Measurements from ENCODE around the gene SCARF2.
"Not testable (repeated sequence)": the region's sequence is repeated elsewhere in the genome, so short reads cannot be mapped to it uniquely, and the experiment has no call there.

Gene SCARF2, protein sequence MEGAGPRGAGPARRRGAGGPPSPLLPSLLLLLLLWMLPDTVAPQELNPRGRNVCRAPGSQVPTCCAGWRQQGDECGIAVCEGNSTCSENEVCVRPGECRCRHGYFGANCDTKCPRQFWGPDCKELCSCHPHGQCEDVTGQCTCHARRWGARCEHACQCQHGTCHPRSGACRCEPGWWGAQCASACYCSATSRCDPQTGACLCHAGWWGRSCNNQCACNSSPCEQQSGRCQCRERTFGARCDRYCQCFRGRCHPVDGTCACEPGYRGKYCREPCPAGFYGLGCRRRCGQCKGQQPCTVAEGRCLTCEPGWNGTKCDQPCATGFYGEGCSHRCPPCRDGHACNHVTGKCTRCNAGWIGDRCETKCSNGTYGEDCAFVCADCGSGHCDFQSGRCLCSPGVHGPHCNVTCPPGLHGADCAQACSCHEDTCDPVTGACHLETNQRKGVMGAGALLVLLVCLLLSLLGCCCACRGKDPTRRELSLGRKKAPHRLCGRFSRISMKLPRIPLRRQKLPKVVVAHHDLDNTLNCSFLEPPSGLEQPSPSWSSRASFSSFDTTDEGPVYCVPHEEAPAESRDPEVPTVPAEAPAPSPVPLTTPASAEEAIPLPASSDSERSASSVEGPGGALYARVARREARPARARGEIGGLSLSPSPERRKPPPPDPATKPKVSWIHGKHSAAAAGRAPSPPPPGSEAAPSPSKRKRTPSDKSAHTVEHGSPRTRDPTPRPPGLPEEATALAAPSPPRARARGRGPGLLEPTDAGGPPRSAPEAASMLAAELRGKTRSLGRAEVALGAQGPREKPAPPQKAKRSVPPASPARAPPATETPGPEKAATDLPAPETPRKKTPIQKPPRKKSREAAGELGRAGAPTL

DNA sequence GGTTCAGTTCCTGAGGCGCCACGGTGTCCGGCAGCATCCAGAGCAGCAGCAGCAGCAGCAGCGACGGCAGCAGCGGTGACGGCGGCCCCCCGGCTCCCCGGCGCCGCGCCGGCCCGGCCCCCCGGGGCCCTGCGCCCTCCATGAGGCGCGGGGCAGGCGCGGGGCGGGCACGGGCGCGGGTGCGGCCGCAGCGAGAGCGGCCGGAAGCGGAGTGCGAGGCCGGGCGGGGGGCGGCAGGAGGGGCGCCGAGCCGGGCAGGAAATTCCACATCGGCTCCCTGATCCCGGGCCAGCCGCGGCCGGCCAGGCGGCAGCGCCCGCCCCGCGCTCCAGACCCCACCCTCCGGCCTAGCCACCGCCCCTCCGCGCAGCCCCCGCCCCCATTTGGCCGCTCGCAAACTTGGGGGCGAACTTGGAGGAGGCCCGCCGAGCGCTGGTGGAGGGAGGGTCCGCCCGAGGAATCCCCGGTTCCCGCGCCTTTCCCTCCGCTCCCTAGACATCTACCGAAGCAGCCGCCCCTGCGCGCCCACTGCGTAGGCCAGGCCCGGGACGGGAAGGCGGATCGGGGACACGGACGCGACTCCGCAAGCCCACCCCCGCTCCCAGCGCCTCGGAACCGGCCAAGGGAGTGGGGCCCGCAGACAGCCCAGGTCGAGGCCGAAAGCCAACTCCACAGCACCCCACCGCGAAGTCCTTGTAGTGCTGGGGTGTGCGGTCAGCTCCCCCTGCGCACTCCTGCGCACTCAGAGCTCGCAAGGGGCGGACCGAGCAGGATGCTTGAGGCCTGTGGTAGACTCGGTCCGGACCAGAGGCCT, at the start of gene SCARF2:
TSS of gene SCARF2 (minus strand) at position 213 of the 814 bp plus-strand sequence. CDS start at position 142, 71 bp downstream.
- peak within 1 kb of the TSS; percentile 60 for H3K4me3 ChIP-seq (ENCODE audit: low read depth, low read length)

- no peak overlapping the region for H3K4me3 ChIP-seq (ENCODE audit: low read depth, low read length)
Observed at GRCh38 chr22:20486229-20486628, 48.6 kb upstream of the SCARF2 start.

- no peak overlapping the region for H3K4me3 ChIP-seq (ENCODE audit: low read depth, low read length)
Observed at GRCh38 chr22:20484948-20485683, 47.5 kb upstream of the SCARF2 start.

DNA sequence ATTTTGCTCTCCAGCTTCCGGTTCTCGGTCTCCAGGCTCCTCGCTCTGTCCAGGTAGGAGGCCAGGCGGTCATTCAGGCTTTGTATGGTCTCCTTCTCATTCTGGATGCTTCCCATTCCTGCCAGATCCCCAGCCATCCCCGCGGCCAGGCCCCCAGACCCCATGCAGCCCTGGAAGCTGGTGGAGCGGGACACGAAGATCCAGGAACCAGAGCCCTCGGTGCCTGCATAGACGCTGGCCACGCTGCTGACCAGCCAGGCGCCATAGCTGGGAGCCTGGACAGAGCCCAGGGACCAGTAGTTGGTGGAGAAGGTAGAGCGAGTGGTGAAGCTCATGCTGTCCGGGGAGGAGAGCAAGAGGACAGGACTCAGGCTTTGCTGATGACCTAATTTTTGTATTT, 46.1 kb upstream of the SCARF2 start:
- no peak overlapping the region for H3K4me3 ChIP-seq (ENCODE audit: low read depth, low read length)

DNA sequence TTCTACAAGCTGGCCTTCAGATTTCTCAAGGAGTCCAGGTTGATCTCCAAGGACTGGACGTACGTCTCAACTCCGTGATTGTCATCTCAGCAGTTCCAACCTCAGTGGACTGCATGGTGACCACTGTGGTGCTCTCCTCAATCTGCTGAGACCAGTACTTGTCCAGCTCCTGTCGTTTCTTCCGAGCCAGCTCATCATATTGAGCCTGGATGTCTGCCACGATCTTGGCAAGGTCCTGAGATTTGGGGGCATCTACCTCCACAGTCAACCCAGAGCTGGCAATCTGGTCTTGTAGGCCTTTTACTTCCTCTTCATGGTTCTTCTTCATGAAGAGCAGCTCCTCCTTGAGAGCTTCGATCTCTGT, 45.5 kb upstream of the SCARF2 start:
- not testable (repeated sequence) for H3K4me3 ChIP-seq (ENCODE audit: low read depth, low read length)

DNA sequence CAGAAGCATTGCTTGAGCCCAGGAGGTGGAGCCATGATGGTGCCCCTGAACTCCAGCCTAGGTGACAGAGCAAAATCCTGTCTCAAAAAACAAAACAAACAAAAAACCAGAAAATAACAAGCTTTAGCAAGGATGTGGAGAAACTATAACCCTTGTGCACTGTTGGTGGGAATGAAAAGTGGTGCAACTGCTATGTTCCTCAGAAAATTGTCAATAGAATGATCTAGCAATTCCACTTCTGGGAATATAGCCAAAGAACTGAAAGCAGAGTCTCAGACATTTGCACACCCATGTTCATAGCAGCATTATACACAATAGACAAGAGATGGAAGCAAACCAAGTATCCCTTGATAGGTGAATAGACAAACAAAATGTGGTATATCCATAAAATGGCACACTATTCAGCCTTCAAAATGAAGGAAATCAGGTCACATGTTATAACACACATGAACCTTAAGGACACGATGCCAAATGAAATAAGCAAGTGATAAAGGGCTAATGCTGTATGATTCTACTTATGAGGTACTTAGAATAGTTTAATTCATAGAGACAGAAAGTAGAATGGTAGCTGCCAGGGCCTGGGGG, 42.1 kb upstream of the SCARF2 start:
- no peak overlapping the region for H3K4me3 ChIP-seq (ENCODE audit: low read depth, low read length)

- H3K4me3 ChIP-seq (ENCODE audit: low read depth, low read length): not testable (repeated sequence)
Observed at GRCh38 chr22:20478059-20478458, 40.4 kb upstream of the SCARF2 start.

- H3K4me3 ChIP-seq (ENCODE audit: low read depth, low read length): not testable (repeated sequence)
Observed at GRCh38 chr22:20475569-20475968, 37.9 kb upstream of the SCARF2 start.

DNA sequence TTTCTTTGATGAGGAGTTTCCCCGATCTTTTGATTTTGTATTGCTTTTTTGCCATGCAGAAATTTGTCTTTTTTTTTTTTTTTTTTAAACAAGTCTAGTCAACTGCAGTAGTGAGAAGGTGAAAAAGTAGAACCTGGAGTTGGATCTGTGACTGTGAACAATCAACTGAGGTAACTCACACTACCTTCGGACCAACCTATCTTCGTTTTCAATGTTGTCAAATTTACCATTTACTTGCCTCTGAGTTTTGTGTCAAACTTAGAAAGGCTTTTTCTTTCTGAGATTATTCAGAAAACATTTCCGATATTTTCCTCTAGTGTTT, 37.5 kb upstream of the SCARF2 start:
- no peak overlapping the region for H3K4me3 ChIP-seq (ENCODE audit: low read depth, low read length)

DNA sequence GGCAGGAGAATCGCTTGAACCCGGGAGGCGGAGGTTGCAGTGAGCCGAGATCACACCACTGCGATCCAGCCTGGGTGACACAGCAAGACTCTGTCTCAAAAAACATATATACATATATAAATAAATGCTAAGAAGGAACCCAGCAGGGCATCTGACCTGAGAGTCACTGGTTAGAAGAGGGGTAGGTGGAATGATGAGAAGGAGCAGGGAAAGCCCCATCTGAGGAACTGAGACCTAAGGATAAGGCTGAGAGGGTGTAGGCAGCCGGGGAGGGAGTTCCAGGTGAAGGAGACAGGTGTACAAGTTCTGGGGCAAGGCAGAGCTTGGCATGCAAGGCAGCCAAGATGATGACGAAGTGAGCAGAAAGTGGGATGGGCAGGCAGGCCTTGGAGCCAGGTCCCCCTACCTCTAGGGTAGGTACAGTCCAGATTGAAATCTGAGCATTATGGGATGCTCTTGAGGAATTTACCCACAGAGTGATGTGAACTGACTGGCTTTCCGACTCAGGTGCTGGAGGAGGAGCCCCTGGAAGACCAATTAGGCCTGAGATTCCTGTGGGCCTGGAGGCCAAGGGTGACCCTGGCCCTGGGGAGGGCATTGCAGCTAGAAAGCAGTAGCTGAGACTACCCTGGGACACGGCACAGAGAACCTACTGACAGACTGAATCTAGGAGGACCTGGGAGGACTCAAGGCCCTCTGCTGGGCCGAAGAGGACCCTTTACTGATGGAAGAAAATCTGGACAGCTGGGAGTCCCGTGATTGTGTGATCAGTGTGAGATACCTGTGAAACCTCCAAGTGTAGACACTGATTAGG, 35.2 kb upstream of the SCARF2 start:
- no peak overlapping the region for H3K4me3 ChIP-seq (ENCODE audit: low read depth, low read length)

DNA sequence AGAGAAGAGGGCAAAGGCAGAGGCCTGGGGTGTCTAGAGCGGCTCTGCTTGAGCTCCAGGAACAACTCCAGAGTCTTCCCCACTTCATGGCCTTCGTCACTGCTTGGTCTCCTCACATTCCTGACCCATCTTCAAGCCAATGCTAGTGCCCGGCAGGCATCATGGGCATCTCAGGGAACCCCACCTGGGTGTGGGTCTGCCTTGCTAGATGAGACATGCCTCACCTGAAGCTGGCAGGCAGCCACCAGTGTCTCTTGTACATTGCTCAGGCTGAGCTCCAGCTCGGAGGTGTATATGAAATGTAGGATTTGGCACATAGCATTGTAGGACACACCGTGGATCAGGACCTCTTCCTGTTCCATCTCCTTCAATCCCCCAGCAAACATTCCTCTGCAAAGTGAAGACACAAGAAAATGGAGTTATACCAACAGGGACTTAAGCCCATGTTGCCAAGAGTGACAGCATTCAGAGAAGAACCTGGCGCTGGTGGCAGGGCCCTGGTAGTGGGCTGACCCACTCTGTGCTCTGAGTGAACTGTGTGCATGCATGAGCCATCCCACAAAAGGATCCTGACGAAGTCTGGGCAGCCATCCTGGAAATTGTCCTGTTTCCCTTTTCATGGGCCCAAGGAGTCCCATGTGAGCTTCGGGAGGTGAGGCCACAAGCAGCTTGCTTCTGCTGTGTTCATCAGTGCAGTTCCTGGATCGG, 33.7 kb upstream of the SCARF2 start:
- no peak overlapping the region for H3K4me3 ChIP-seq (ENCODE audit: low read depth, low read length)

DNA sequence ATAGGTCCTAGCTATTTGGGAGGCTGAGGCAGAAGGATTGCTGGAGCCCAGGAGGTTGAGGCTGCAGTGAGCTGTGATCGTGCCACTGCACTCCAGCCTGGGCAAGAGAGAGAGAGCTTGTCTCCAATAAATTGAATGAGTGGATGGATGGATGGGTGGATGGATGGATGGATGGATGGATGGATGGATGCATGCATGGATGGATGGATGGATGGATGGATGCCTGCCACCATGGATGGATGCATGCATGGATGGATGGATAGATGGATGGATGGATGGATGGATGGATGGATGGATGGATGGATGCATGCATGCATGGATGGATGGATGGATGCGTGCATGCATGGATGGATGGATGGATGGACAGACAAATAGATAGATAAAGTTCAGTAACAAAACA, 32.9 kb upstream of the SCARF2 start:
- H3K4me3 ChIP-seq (ENCODE audit: low read depth, low read length): not testable (repeated sequence)

DNA sequence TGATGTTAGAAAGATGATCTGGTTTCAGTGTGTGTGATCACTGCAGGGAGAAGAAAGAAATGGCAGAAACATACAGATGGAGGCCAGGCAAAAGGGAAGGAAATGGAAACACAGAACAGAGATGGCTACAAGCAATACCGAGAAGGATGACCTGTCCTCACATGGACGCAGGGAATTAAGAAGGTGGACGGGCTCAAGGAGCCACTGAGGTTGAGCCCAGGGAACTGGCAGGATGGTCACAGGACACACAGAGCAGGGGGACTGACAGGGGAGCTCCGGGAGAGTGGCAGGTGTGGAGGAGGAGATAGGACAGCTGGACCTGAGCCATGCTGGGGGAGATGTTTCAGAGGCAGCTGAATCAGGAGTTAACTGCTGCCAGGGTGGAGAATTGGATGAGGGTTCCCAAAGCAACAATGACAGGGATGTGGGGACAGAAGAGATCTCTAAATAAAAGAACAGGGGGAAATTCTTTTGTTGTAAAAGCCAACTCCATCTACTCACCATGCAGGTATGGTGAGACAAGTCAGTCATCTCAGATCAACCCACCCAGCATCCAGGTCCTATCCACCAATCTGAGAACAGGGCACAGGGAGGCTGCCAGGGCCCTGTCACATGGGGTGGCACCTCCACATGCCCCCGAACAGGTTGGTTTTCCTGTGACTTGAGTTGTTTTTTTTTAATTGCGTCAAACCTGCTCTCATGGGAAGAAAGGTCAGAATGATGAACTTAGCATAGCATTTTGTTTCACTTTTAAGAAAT, 31.7 kb upstream of the SCARF2 start:
- no peak overlapping the region for H3K4me3 ChIP-seq (ENCODE audit: low read depth, low read length)

- H3K4me3 ChIP-seq (ENCODE audit: low read depth, low read length): no peak overlapping the region
Observed at GRCh38 chr22:20466659-20467379, 29.2 kb upstream of the SCARF2 start.

DNA sequence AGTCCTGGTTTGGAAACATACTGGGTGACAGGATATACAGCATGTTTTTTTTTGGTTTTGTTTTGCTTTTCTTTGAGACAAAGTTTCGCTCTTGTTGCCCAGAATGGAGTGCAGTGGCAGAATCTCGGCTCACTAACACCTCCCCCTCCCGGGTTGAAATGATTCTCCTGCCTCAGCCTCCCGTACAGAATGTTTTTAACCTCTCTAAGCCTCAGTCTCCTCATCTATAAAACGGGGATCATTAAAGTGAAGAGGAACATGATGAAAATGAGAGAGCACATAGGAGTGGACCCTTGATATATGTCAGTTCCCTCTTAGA, 28.1 kb upstream of the SCARF2 start:
- H3K4me3 ChIP-seq (ENCODE audit: low read depth, low read length): no peak overlapping the region

DNA sequence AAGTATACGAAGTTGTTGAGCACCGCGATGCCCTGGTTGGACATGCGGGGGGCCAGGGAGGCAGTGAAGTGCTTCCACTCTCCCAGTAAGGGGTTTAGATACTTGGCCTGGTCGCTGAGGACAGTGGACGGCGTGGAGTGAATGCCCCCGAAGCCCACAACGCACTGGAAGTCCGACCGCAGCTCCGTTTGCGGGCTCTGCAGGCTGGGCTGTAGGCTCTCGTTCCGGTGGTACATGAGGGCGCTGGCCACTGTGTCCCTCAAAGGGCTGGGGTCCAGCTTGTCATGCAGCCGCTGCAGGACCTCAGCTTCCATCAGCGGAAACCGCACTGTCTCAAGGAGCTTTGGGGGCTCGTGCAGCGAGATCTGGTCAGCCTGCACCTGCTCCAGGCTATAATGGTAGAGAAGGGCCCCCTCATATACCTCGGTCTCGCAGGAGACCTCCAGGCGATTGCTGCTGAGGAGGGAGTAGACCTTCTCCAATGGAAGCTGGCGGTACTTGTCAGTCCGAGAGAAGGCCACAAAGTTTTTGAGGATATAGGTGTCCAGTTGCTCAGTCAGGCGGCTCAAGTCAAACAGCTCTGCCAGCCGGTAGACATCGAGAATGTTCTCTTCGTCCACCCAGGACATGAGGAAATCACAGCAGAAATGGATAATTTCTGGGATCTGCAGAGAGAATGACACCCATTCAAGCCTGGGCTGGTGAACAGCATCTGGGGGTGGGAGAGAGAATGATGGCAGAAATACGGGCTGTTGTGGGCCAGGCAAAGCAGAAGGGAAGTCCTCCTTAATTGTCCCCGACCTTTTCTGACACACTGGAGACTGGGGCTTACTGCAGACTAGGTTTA, 27.5 kb upstream of the SCARF2 start:
- H3K4me3 ChIP-seq (ENCODE audit: low read depth, low read length): no peak overlapping the region

GRCh38 chr22:20464096-20464614, 26.5 kb upstream of the SCARF2 start:
- H3K4me3 ChIP-seq (ENCODE audit: low read depth, low read length): no peak overlapping the region

Measured in iPS-11a (cell line).